ENCODE data around the gene B4GALNT1.
A peak's percentile ranks its signal among the peaks of the same experiment; 100 is the strongest.

B4GALNT1 gene

GRCh38 chr12:57609781-57610553 is 23.0 kb downstream of the B4GALNT1 start:
- TF ChIP-seq, protein P1, sequence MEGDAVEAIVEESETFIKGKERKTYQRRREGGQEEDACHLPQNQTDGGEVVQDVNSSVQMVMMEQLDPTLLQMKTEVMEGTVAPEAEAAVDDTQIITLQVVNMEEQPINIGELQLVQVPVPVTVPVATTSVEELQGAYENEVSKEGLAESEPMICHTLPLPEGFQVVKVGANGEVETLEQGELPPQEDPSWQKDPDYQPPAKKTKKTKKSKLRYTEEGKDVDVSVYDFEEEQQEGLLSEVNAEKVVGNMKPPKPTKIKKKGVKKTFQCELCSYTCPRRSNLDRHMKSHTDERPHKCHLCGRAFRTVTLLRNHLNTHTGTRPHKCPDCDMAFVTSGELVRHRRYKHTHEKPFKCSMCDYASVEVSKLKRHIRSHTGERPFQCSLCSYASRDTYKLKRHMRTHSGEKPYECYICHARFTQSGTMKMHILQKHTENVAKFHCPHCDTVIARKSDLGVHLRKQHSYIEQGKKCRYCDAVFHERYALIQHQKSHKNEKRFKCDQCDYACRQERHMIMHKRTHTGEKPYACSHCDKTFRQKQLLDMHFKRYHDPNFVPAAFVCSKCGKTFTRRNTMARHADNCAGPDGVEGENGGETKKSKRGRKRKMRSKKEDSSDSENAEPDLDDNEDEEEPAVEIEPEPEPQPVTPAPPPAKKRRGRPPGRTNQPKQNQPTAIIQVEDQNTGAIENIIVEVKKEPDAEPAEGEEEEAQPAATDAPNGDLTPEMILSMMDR (IDR thresholded peaks at IDR 0.05; ENCODE audit: low read depth, low read length, missing control alignments), result no peak
- no peak for DNase-seq (ENCODE audit: extremely low read depth, low read depth)
- no peak overlapping the region for H3K4me3 ChIP-seq (replicated peaks; ENCODE audit: low read depth, low read length)

DNA sequence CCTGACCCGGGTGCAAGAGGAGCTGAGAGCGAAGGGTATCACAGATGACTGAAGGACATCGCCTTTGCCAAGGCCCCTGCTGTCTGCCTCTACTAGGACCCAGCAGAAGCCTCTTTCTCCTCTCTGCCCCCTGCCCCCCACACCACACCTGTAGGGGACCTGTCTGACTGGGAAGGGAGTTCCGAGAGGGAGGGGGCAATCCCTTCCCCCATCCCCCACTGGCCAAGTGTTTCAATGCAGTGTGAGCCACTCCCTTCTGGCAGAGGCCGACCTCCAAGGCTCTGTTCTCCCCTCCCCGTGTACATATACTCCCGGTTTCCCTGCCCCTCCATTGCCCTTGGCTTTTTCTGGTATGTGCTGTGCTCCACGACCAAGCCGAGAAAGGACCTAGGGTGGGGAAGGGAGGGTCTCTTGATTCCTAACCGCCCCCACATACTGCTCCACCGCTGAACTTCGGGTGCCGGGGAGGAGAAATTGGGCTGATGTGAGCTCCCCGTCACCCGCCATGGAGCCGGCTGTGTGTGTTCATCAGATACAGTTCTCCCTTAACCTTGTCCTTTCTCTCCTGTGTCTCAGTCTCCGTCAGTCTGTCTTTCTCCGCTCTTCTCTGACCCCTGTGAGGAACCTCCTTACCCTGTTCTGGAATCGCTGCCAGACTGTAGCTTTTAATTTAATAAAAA is 23.8 kb downstream of the B4GALNT1 start:
- TF ChIP-seq, protein P1 (IDR thresholded peaks at IDR 0.05; ENCODE audit: low read depth, low read length, missing control alignments), result no peak
- no peak for DNase-seq (ENCODE audit: extremely low read depth, low read depth)
- no peak overlapping the region for H3K4me3 ChIP-seq (replicated peaks; ENCODE audit: low read depth, low read length)

DNA sequence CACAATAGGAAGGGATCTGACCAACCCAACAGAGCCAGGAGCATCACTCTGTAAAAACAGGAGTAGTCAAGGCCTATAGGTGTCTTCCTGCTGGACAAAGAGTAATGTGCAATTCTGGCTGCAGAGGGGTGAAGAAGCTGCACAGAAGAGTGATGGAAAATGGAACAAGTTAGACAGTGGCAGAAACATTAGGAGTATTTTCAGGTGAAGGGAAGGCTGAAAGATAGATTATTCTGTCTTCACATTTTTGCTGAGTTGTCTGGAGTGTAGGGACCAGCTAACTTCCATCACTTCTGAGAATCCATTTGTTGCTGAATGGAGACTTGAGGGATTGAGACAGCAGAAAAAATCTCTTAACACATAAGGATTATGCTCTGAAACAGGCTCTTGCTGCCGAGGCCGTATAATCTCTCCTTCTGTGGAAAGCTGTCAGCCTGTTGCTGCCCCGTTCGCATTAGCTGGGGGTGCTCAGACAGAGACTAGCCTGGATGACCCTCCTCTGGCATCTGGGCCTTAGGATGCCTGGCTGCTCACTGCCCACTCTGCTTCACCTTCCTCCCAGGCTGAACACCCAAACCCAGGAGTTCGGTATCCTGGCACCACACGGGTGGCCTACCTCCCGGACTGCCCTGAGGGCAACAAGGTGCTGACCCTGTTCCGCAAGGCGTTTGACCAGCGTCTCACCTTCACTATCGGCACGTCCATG is 24.9 kb downstream of the B4GALNT1 start:
- TF ChIP-seq, protein P1 (IDR thresholded peaks at IDR 0.05; ENCODE audit: low read depth, low read length, missing control alignments), result no peak
- DNase-seq (ENCODE audit: extremely low read depth, low read depth), result no peak
- H3K4me3 ChIP-seq (replicated peaks; ENCODE audit: low read depth, low read length), result no peak overlapping the region

DNA sequence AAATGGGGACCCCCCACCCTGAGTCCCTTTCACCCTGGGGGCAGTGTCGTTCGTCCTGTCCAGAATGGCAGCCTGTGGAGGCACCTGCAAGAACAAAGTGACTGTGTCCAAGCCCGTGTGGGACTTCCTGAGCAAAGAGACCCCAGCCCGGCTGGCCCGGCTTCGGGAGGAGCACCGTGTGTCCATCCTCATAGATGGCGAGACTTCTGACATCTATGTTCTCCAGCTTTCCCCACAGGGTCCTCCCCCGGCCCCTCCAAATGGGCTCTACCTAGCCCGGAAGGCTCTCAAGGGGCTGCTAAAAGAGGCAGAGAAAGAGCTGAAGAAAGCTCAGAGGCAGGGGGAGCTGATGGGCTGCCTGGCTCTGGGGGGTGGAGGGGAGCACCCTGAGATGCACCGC is 26.2 kb downstream of the B4GALNT1 start:
- no peak for DNase-seq (ENCODE audit: extremely low read depth, low read depth)
- TF ChIP-seq, protein P1 (IDR thresholded peaks at IDR 0.05; ENCODE audit: low read depth, low read length, missing control alignments), result no peak
- no peak overlapping the region for H3K4me3 ChIP-seq (replicated peaks; ENCODE audit: low read depth, low read length)

DNA sequence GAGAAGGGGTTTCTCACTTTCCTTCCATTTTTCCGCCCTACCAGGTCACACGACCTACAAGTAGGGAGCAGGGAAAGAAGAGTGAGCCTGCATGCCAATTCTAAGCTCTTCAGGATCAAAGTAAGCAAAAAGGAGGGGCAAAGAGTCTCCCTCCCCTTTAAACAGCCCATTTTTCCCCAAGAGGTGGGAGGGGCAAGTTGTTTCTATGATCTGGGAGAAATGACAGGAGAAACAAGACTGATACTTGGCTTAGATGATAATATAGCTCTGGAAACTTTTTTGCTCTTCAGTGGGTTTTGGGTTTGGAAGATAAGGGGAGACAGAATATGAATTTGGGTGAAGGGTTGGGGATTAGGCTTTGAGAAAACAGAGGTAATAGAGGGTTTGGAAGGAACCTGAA is 26.6 kb downstream of the B4GALNT1 start:
- H3K4me3 ChIP-seq (replicated peaks; ENCODE audit: low read depth, low read length), result no peak overlapping the region
- DNase-seq (ENCODE audit: extremely low read depth, low read depth), result no peak
- TF ChIP-seq, protein P1 (IDR thresholded peaks at IDR 0.05; ENCODE audit: low read depth, low read length, missing control alignments), result no peak

DNA sequence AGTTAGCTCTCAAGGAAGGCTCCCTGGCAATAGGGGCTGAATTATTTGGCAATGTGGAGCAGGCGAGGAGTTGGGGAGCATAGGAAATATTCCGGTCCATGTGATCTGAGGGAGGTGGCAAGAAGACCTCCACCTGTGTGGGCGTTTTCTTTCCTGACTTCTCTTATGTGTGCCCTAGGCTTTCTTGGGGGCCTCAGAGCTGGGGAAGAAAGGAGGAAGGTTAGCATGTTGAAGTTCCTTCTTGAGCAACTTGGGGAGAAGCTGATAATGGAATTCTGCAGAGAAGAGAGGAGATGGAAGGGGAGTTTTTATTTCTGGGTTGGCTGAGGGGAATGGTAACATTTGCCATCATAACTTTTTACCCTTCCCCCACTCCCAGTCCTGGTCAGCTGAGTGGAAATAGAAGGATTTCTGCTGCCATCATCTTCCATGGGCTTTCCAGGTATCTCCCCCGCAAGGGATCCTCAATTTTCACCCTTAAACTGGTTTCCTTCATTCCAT is 27.1 kb downstream of the B4GALNT1 start:
- H3K4me3 ChIP-seq (replicated peaks; ENCODE audit: low read depth, low read length), result peak overlapping the region; percentile 59; the same call in 1 of the 2 replicates
- DNase-seq (ENCODE audit: extremely low read depth, low read depth), result no peak
- TF ChIP-seq, protein P1 (IDR thresholded peaks at IDR 0.05; ENCODE audit: low read depth, low read length, missing control alignments), result no peak
